GM19099 (cell line): ENCODE results near the gene CDY2B.
"Not testable (repeated sequence)": the region's sequence is repeated elsewhere in the genome, so short reads cannot be mapped to it uniquely, and the experiment has no call there.

Experiments
- POLR2A ChIP-seq: IDR thresholded peaks from 3 replicates; pipeline ENCODE4 v1.6.1; 2011; ENCODE audit warnings: low read depth; ENCODE audit not compliant: insufficient read length; ENCODE audit errors: extremely low read depth

Gene CDY2B, protein sequence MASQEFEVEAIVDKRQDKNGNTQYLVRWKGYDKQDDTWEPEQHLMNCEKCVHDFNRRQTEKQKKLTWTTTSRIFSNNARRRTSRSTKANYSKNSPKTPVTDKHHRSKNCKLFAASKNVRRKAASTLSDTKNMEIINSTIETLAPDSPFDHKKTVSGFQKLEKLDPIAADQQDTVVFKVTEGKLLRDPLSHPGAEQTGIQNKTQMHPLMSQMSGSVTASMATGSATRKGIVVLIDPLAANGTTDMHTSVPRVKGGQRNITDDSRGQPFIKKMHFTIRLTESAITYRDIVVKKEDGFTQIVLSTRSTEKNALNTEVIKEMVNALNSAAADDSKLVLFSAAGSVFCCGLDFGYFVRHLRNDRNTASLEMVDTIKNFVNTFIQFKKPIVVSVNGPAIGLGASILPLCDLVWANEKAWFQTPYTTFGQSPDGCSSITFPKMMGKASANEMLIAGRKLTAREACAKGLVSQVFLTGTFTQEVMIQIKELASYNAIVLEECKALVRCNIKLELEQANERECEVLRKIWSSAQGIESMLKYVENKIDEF

DNA sequence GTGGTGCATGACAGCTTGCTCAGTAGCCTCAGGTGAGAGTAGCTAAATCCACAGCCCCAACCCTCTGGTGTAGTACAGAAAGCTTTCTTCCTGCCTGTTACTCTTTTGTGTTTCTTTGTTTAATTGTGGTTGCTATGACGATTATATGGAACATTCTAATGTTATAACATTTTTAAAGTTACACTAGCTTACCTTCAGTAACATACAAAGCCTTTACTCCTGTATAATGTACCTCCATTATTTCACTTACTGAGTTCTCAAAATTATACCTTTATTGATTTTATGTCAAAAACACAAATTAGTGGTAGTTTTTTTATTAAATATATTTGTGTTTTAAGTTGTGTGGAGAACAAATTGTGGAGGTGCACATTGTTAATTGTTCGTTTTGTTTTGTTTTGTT is at the start of gene CDY2B:
Gene CDY2B (minus strand): TSS at position 101 of the 400 bp plus-strand sequence. CDS start 328 bp downstream, outside the sequence.
- TF ChIP-seq POLR2A: not testable (repeated sequence)
